NCI-H1436 (cell line): Measurements from ENCODE around the gene ENTPD6.

Experiments used
- DNase-seq: peaks from one replicate; lab custom pipeline; 2025; lab: John Stamatoyannopoulos, UW

Gene ENTPD6

DNA sequence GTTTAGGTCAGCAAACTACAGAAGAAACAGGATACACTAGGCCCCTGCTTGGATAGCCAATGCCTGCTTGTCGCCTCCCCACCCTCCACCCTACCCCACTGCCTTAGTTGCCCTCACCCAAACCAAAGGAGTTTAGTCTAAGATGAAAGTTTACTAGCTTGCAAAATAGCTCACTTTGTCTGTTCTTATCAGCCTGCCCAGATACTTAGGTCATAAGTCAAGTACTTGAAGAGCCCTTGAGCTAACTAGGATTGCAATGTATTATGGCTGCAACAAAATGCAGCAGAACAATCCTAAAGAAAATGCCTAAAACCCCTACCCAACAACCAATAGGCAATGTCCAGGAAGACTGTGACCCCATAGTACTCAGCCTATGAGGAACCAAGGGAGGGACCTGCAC is 7.3 kb upstream of the ENTPD6 start:
- DNase-seq, result no peak

DNA sequence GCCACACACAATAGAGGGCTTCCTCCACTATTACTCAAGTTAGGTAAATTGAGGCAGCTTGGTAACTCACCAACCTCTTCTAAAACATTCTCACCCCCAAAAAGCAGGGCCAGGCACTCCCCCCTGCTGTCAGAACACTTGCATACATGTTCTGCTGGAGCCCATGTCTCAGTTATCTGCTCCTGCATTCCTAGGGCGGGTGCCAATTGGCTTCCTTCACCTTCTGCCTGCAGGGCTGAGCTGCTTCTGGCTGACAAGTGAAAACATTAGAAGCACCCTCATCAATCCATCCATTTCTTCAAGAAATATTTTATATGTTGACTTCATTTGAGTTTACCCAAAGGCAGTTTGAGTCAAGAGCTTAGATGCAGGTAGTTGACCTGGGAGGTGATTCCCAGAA is 4.5 kb upstream of the ENTPD6 start:
- no peak for DNase-seq

DNA sequence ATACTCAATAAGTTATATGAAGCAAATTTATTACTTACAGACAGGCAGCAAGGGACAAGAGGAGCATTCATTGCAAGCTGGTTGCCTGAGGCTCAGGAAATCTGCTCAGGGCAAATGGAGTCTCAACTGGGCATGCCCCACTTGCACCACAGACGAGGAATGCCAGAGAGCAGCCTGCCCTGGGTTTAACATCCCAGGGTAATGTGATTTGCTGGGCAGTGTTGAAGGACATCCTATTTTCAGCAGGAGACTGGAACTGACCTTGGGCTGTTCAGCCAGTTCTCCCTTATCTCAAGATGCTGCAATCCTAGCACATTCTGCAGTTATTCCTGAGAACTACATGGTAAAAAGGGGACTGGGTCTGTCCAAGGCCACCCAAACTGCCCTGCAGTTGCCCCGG is 3.8 kb upstream of the ENTPD6 start:
- DNase-seq, result no peak

DNA sequence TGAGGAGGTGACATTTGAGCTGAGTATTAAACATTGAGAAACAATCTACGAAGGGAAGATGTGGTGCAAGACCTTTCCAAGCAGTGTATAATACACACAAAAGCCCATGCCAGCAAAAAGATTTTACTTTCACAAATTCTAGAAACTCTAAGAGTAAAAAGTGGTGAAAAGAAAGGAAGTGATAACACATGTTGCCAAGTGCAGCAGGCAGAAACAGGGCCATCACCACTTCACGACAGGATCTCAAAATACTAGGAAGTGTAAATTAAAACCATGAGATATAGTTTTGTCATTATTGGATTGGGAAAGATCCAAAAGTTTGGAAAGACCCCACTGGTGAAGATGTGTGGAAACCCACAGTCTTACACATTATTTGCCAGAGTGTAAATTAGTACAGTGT is 1.7 kb upstream of the ENTPD6 start:
- DNase-seq, result no peak

DNA sequence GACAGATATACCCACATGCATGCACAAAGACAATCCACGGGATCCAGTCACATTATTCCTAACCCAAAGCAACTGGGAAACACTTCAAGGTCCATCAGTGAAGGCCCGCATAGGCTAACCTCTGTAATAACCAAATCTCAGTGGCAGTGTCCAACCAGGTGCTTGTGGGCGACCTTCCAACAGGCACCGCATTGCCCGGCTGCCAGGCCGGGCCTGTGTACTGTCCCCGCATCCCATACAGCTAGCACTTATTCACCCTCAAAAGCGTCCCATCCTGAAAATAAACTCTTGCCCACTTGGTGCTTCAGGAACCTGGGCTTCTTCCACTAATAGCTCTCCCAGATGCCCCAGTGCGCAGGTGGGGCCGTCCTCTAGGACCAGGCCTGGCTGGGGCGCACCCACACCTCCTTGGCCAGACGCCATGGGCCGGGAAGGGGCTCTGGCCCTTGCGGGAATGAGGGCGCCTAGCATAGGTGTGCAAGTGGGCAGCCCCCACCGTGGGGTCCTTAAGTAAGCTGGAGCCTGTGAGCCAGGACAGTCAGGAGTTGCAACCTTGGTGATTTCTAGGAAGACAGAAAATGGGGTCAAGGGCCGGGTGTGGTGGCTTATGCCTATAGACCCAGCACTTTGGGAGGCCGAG is 1.1 kb upstream of the ENTPD6 start:
- DNase-seq, result no peak

DNA sequence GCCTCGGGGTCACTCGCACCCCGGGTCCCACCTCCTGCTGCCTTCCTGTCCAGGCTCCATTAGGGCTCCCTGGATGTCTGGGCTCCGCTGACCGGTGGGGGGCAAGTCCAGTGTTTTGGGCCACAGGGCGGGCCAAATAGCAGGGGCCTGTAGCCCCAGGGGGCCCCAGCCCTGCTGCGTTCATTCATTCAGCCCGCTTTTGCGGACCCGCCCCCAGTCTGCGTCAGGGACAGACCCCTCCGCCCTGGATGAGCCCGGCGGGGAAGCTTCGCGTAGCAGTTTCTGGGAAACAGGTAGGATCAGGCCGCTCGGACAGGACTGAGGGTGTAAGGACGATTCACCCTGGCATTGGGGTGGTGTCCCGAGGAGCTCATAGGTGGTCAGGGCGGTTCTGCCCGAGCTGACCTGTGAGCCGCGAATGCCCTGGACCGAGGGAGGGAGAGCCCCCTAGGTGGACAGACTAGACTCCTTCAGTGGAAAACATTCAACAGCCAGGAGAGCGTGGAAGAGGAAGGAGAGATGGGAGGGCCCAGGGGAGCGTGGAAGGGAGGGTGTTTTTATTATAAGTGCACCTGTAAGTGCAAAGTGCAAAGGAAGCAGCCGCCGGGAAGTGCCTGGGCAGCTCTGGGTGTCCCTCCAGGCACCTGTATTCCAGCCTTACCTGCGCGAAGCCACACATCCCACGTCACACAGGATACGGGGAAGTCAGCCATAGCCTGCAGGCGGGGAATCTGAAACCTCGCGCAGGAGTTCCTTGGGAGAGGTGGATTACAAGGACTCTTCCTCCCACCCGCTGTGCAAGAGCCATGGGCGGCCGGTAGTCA is 662 bp downstream of the ENTPD6 start:
- DNase-seq, result peak; percentile 39

DNA sequence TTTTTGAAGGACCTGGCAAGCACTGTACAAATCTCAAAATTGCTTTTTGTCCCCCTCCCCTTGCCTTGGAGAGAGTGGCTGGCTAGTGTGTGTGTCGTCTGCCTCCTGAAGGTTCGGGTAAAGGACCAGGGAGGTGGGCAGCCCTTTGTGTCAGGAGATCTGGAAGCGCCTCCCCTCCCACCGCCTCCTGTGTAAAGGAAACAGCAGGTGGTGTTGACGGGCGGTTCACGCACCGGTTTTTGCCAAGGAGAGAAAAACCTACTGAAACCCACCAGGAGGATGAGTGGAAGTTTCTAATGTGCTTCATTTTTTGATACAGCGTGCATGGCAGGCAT is 1.2 kb downstream of the ENTPD6 start:
- DNase-seq, result no peak

DNA sequence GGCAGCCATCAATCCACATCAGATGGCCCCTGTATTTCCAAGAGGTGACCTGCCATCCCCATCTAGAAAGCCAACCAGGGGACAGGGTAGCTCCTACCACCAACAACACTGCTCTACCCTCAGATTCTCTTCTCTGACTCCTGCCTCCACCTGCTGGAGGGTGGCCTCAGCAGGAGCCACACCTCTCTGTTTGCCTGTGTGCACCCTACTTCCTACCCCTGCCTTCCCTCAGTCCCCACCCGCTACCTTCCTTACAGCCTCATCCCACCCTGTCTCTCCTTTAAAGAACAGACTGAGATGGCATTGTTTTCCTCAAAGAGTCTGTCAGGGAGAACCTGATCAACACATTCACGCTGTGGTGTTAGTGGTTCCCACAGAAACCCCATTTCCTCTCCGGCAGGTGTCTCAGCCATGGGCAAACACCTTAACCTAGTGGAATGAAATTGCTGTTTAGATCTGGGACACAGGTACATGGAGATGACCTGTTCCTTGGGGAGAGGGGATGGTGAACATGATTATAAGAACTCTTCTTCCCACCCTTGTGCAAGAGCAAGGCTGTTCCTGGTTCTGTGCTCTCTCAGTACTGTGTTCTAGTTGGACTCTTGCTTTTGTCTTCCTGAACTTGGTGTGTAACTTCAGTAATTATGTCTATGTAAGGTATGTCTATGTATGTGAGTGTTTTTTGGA is 1.8 kb downstream of the ENTPD6 start:
- peak; percentile 1 for DNase-seq

DNA sequence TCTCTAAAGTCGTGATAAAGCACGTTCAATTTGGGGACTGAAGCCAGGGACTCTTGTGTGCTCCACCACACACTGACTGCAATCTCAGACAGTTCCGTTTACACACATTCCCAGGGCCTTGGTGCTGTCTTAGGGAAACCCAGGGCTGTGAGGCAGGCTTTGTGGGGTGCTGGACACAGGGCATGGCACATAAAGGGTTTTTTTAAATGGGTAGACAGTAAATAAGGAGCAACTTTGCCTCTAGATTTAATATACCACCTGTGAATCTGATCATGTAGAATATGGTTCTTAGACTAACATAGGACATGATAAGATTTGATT is 2.3 kb downstream of the ENTPD6 start:
- no peak for DNase-seq

DNA sequence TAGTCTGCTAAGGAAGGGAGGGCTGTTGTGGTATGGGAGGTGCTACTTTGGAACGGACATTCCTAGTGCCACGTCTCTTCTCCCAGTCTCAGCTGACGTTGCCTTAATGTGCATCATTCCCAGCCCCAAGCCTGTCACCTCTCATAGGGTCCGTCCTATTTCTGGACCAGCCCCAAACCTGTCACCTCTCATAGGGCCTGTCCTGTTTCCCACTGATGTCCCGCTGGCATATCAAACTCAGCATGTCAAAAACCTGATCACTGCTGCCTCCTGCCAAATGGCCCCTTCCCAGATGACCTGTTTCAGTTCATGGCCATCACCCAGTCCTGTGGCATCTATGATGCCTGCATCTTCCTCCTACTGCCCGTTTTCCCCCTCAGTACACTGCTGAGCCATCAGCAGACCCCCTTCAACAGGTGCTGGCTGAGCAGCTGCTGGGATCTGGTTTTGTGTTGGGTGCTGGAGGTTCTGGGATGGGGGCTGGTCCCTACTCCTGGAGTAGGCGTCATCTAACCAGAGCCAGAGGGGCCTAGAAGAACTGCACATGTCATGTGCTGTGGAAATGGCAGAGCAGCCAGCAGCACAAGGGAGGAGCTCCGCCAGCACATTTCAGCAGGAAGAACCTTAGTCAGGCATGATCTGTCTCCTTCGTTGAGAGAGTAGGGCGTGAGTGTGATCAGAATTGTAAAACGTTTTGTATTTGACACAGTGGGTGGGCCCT is 3.3 kb downstream of the ENTPD6 start:
- DNase-seq, result no peak

DNA sequence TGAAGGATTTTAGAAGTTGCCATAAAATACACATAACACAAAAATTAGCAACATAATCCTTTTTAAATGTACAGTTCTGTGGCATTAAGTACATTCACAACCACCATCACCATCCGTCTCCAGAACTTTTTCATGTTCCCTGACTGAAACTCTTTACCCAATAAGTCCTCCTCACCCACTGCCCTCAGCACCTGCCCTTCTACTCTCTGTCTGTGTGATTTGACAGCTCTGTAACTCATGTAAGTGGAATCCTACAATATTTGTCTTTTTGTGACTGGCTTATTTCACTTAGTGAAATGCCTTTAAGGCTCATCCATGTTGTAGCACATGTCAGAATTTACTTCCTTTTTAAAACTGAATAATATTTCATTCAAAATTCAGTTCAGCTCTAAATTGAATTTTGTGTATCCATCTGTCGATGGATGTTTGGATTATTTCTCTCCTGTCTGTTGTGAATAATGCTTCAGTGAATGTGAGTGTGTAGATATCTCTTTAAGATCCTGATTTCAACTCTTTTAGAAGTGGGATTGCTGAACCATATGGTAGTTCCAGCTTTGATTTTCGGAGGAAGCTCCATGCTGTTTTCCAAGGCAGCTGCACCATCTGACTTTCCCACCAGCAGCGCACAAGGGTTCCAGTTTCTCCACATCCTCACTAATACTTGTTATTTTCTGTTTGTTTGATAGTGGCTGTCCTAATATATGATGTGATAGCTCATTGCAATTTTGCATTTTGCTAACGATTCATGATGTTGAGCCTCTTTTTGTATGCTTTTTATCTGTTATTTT is 4.2 kb downstream of the ENTPD6 start:
- no peak for DNase-seq

DNA sequence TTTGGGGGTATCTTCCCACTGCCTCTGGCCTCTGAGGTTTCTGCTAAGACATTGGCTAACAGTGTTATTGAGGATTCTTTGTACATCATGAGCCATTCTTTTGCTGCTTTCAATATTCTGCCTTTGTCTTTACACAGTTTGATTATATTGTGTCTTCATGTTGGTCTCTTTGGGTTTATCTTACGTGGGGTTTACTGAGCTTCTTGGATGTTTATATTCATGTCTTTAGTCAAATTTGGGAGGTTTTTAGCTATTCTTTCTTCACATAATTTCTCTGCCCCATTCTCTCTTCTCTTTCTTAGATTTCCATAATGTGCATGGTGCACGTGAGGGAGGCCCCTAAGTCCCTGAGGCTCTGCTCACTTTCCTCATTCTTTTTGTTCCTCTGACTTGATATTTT is 7.6 kb downstream of the ENTPD6 start:
- no peak for DNase-seq

DNA sequence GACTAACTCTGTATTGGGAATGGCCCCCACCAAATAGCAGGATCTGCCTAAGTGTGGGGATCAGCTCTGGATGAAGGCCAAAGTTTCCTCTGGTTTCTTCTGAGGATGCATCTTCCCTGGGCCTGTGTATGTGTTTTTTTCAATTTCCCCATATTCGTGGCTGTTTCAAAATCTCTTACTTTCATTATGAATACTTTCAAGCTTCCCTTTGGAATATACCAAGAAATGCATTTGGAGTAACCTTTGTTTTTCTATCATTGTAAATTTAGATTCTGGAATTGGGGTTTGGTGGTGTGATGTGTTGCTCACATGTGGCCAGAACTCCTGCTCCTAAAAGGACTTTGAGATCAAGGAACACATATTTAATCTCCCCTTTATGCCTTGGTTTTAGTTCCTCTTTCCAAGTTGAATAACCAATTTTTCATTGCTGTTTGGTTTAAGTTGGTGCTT is 8.4 kb downstream of the ENTPD6 start:
- no peak for DNase-seq

DNA sequence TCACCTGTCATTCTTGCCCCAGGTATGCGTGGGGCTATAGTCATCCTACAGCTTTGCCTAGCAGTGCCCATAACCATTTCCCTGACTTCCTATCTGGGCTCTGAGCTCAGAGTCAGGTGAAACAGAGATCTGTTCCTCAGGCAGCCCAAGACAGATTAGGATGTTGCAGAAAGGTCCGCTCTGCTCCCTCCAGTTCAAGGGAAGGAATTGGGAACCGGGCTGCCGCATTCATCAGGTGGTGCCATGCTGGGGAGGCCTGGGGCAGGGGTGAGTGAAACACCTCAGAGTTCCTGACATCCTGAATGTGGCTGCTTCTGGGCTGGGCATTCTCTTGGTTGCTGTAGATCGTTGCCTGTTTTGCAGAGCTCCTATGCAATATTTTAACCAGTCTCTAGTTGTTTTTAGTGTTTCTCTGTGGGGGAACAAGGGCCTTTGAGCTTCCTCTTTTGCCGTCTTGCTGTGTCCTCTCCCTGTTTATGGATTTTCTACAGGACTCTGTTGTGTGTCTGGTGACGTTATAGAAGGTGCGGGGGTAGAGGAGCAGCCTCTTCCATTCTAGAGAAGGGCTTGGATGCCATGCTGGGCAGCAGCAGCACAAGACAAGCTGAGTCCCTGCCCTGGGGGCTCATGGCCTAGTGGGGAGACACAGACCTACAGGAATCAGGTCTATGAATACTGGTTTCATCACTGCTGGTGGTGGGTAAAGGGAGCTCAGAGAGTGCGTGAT is 9.2 kb downstream of the ENTPD6 start:
- no peak for DNase-seq

DNA sequence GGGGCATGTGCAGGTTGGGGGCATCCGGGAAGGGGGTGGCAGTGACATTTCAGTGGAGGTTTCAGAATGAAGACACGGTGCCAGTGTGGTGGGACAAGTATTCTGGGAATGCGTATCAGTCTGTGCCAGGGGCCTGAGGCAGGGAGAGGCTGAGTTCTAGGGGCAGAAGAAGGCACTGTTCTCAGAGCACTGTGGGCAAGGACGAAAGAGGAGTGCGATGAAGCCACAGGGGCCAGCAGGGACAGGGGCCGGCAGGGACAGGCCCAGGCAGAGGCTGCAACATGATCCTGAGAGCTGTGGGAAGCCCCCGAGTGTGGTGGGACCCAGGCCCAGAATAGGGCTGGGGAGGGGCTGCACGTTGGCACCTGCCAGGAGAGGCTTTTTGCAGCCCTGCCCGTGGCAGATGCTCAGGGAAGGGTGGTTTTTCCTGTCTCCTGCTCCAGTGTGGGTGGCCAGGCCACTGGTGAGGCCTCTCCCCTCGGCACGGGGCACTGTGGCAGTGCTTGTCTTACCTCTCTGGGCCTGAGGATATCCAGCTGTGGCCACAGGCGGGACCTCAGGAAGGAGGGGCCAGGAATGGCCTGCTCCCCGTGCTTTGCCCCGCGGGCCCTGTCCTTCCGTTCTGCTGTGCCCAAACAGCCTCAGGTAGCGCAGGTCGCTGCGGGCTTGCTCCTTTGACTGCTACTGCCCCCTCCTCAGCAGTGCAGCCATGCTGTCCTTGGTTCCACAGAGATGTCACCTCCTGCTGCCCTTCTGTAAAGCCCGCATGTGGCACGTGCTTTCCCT is 10.0 kb downstream of the ENTPD6 start:
- no peak for DNase-seq

DNA sequence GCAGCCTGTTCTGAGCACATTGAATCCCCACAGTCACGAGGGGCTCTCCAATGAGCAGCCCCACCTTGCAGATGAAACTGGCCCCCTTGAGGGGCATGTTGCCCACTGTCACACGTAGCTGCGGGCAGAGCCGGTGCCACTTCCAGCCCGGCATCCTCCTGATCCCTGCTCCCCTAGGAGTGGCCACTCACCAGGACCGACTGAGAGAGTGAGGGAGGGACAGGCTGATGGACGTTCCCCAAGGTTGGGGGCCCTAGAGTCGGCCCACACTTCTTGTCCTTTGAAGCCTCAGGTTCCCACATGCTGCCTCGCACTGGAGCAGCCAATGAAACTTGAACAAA is 10.5 kb downstream of the ENTPD6 start:
- DNase-seq, result no peak

DNA sequence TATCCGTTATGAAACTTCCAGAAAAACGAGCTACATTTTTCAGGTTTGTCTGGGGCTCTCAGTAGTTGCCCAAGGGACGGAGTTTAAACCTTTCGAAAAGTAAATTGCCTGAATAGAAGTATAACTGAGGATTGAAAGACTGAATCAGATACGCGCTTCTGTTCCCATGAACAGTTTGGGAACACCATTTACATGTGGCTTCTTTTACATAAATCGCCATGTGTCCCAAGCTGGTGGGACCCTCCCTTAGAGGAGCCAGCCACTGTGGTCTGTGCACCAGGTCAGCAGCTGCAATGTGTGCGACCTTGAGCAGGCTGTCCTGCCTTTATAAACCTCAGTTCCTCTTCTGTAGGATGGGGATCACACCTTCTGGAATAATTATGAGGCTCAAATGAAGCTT is 11.0 kb downstream of the ENTPD6 start:
- DNase-seq, result no peak

DNA sequence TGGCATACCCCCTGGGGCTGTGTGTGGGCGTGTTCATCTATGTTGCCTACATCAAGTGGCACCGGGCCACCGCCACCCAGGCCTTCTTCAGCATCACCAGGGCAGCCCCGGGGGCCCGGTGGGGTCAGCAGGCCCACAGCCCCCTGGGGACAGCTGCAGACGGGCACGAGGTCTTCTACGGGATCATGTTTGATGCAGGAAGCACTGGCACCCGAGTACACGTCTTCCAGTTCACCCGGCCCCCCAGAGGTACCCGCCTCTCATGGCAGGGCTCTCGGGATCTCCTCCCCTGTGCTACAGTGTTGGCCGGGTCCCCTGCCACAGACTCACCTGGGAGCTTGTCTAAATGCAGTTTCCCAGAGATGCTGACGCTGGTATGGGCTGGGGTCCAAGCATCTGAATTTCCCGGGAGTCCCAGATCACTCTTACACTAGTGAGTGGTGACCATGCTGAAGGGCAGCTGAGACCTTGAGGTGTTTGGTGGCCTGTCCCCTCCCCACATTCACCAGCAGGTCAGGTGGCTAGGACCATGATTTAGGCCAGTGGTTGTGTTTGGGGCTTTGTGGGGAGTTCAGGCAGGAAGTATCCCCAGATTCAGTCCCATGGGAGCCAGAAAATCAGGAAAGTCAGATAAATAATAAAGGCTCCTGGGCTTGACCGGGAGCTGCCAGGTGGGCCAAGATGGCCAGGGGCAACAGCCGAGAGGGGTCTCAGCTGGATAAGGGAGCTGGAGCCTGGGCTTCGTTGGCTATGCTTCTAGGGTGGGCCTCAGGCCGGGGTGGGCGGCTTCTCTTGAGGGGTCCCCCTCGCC is 11.8 kb downstream of the ENTPD6 start:
- no peak for DNase-seq

DNA sequence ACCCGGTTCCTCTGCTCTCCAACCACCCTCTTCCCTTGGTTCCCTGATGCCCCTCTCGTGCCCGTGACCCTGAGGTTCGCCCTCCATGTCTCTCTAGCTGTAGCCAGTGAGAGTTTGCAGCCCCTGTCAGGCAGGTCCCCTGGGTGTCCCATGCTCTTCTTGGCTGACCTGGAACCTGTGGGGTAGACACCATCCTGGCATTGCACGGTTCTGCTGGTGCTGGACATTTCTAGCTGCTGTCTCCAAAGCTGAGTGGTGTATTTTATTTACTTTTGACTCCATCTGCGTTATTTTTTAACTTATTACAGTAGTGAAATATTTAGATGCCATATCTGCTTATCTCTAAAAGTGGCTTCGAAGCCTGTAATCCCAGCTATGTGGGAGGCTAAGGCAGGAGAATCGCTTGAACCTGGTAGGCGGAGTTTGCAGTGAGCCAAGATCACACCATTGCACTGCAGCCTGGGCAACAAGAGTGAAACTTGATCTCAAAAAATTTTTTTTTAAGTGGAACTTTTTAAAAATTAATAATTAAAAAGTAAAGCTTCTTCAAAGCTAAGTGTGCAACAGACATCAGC is 12.5 kb downstream of the ENTPD6 start:
- no peak for DNase-seq
